ENCODE data around the gene SNX25. TPM values are rescaled to one million over a fixed set of nuclear protein-coding genes. Genes with fewer than 3 reads are reported as not detected.

Gene SNX25
- 16.8 and 17.7 TPM in 2 replicates for total RNA-seq (2014; rRNA removed; shearing (Covaris generic))

GRCh38 chr4:185209031-185209851, at the start of gene SNX25:
TSS of gene SNX25 (plus strand) at chr4:185209598. CDS start at chr4:185209827, 229 bp downstream.
- peak; percentile 74 to 78 for DNase-seq
- no peaks in the 10 kb centered on the region for H3K36me3 ChIP-seq
- H3K4me3 ChIP-seq = peak within 1 kb of the TSS; percentile 73
- no peaks in the 10 kb centered on the region; the same call in 1 of the 2 replicates for H3K4me1 ChIP-seq
- H3K27ac ChIP-seq = peak within 1 kb of the TSS; percentile 18; the same call in 1 of the 2 replicates
- H3K9me3 ChIP-seq (replicated peaks) = no peaks in the 10 kb centered on the region
- no peaks in the 10 kb centered on the region for H3K27me3 ChIP-seq

GRCh38 chr4:185165605-185166063, 43.8 kb upstream of the SNX25 start:
- Histone ChIP-seq H3K4me1 (no peaks in the 10 kb centered on the region), H3K36me3 (no peaks in the 10 kb centered on the region; the same call in 1 of the 2 replicates), H3K9me3 (replicated peaks) (no peaks in the 10 kb centered on the region), H3K4me3 (no peak overlapping the region), H3K27me3 (no peaks in the 10 kb centered on the region), H3K27ac (no peak overlapping the region)
- no peak for DNase-seq

DNA sequence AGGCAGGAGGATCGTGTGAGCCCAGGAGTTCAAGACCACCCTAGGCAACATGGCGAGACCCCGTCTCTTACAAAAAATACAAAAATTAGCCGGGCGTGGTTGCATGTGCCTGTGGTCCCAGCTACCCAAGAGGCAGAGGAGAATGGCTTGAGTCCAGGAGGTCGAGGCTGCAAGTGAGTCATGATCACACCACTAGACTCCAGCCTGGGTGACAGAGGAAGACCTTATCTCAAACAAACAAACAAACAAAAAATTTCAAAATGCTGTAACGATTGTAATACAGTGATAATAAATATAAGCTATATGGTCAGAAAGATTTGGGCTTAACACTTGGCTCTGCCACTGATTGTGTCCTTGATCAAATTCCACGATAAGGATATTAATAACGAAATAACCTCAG, 42.2 kb upstream of the SNX25 start:
- H3K4me3 ChIP-seq = no peak overlapping the region
- no peaks in the 10 kb centered on the region for H3K4me1 ChIP-seq
- no peaks in the 10 kb centered on the region; the same call in 1 of the 2 replicates for H3K36me3 ChIP-seq
- H3K9me3 ChIP-seq (replicated peaks) = no peaks in the 10 kb centered on the region
- DNase-seq = no peak
- no peaks in the 10 kb centered on the region for H3K27me3 ChIP-seq
- H3K27ac ChIP-seq = no peak overlapping the region

DNA sequence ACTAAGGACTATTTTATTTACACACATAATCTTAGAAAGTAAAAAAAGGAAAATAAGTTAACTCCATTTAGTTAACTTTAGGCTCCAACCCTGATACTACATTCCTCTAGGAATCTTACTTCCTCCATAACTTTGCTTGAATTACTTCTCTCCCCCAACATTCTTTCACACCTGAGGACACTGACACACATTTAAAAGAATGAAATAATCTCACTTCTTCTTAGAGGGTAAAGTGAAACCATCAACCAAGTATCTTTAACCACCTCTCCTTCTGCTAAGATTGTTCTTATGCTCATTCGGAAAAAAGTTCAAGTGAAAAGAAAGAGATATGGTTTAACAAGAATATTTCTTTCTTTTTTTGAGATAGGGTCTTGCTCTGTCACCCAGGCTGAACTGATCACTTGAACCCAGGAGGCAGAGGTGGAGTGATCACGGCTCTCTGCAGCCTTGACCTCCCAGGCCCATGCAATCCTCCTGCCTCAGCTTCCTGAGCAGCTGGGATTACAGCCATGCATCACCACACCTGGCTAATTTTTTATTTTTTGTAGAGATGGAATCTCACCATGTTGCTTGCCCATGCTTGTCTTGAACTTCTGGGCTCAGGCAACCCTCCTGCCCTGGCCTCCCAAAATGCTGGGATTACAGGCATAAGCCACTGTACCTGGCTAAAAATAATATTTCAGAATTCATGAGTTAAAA, 37.9 kb upstream of the SNX25 start:
- H3K4me1 ChIP-seq = no peaks in the 10 kb centered on the region
- no peaks in the 10 kb centered on the region for H3K27me3 ChIP-seq
- no peaks in the 10 kb centered on the region for H3K9me3 ChIP-seq (replicated peaks)
- no peak overlapping the region for H3K27ac ChIP-seq
- H3K36me3 ChIP-seq = no peaks in the 10 kb centered on the region; the same call in 1 of the 2 replicates
- H3K4me3 ChIP-seq = no peak overlapping the region
- DNase-seq = no peak

DNA sequence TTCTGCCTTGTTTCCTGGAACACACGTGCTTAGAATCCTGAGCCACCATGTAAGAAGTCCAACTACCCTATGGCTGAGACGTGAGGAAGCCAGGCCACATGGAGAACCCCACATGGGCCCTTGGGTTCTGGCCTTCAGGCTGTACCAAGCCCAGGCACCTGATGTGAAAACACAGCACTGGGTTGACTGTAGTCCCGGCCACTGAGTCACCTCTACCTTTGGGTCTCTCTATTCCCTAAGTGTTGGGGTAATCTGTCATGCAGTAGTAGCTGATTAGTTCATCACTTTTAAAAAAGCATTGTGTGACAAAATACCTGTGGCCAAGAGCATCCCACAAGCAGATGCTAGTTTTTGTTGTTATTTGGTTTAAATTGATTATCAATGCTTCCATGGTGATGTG, 29.9 kb upstream of the SNX25 start:
- Histone ChIP-seq H3K27me3 (no peaks in the 10 kb centered on the region), H3K4me3 (no peak overlapping the region), H3K36me3 (no peaks in the 10 kb centered on the region; the same call in 1 of the 2 replicates), H3K4me1 (no peaks in the 10 kb centered on the region), H3K9me3 (replicated peaks) (no peaks in the 10 kb centered on the region), H3K27ac (no peak overlapping the region)
- no peak for DNase-seq

DNA sequence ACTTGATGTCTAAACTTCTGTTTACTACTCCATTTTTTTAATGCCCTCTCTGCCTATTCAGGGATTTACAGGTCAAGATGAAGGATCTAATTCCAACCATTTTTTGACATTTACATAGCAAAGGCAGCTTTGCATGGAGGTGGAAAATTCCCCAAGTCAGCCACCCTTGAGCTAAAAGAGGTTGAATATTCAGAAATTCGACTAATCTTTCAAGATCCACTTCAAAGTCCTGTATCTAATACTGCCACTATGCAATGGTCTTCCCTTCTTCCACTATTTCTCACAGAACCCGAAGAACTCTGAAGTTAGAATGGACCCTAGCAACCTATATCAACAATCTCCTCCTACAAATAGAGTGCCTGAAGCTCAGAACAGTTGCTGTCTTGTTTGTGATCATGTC, 27.2 kb upstream of the SNX25 start:
- DNase-seq = no peak
- Histone ChIP-seq H3K27ac (no peak overlapping the region), H3K9me3 (replicated peaks) (no peaks in the 10 kb centered on the region), H3K4me1 (no peaks in the 10 kb centered on the region), H3K4me3 (no peak overlapping the region), H3K27me3 (no peaks in the 10 kb centered on the region), H3K36me3 (no peaks in the 10 kb centered on the region; the same call in 1 of the 2 replicates)

GRCh38 chr4:185183622-185184281, 25.6 kb upstream of the SNX25 start:
- no peaks in the 10 kb centered on the region for H3K27me3 ChIP-seq
- no peaks in the 10 kb centered on the region; the same call in 1 of the 2 replicates for H3K36me3 ChIP-seq
- no peak overlapping the region for H3K27ac ChIP-seq
- no peaks in the 10 kb centered on the region for H3K4me1 ChIP-seq
- no peak overlapping the region for H3K4me3 ChIP-seq
- peak; percentile 73 to 88 for DNase-seq
- no peaks in the 10 kb centered on the region for H3K9me3 ChIP-seq (replicated peaks)

- H3K4me1 ChIP-seq = no peaks in the 10 kb centered on the region
- no peak overlapping the region for H3K27ac ChIP-seq
- DNase-seq = no peak
- H3K4me3 ChIP-seq = no peak overlapping the region
- H3K36me3 ChIP-seq = no peaks in the 10 kb centered on the region; the same call in 1 of the 2 replicates
- H3K27me3 ChIP-seq = no peaks in the 10 kb centered on the region
- no peaks in the 10 kb centered on the region for H3K9me3 ChIP-seq (replicated peaks)
Observed at GRCh38 chr4:185186769-185187168, 22.6 kb upstream of the SNX25 start.

DNA sequence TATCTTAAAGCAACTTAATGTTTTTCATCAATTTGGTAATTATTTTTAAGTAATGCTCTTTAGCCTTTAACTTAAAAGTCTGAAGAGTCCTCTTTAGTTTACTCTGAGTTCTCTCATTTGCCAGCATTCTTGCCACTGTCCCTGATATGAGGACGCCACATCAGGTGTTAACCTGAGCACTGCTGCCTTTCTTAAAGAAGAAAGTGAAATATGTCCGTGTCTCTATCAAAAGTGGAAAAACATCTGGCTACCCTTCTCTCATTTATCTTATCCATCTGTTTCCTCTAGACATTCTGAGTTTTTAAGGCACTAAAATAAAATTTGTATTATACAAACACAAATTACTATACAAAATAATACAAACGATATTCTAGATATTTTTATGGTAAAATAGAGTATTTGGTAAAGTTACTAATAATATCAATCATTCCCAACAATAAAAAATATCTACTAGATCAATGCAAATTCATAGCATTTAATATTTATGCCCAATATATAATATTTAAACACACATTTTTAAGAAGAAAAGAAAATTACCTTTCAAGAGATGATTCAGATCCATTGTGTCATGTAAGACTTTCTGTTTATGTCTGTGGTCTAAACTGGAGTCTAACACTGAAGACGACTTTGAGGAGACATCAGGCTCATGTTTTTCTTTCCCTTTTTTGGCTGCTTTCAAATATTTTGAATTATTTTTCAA, 19.6 kb upstream of the SNX25 start:
- no peak overlapping the region for H3K4me3 ChIP-seq
- H3K4me1 ChIP-seq = no peaks in the 10 kb centered on the region
- no peak for DNase-seq
- no peak overlapping the region for H3K27ac ChIP-seq
- H3K9me3 ChIP-seq (replicated peaks) = no peaks in the 10 kb centered on the region
- no peaks in the 10 kb centered on the region; the same call in 1 of the 2 replicates for H3K36me3 ChIP-seq
- no peaks in the 10 kb centered on the region for H3K27me3 ChIP-seq

GRCh38 chr4:185190306-185190856, 19.0 kb upstream of the SNX25 start:
- no peak for DNase-seq
- Histone ChIP-seq H3K4me1 (no peaks in the 10 kb centered on the region), H3K36me3 (no peaks in the 10 kb centered on the region; the same call in 1 of the 2 replicates), H3K4me3 (no peak overlapping the region), H3K27ac (no peak overlapping the region), H3K27me3 (no peaks in the 10 kb centered on the region), H3K9me3 (replicated peaks) (no peaks in the 10 kb centered on the region)

DNA sequence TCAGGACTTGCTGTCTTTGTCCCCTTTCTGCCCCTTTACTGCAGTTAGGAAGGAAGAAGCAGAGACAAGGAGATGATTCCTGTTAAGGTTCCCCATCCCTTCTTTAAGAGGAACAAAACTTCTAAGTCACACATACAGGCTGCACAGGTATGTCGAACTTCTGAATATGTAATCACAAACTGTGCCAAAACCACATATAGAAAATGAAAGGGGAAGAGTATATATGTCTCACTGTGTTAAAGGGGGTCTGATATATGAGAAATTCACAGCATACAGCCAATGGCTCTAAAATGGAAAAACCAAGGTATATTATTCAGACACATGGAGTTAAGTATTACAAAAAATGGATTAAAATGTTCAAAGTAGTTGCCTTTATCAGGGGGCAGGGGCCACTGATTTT, 17.3 kb upstream of the SNX25 start:
- H3K36me3 ChIP-seq = no peaks in the 10 kb centered on the region; the same call in 1 of the 2 replicates
- DNase-seq = no peak
- H3K27ac ChIP-seq = no peak overlapping the region
- no peaks in the 10 kb centered on the region for H3K27me3 ChIP-seq
- H3K4me3 ChIP-seq = no peak overlapping the region
- H3K9me3 ChIP-seq (replicated peaks) = no peaks in the 10 kb centered on the region
- no peaks in the 10 kb centered on the region for H3K4me1 ChIP-seq

GRCh38 chr4:185194924-185195888, 14.2 kb upstream of the SNX25 start:
- Histone ChIP-seq H3K4me3 (no peak overlapping the region), H3K36me3 (no peaks in the 10 kb centered on the region; the same call in 1 of the 2 replicates), H3K9me3 (replicated peaks) (no peaks in the 10 kb centered on the region), H3K4me1 (no peaks in the 10 kb centered on the region), H3K27me3 (no peaks in the 10 kb centered on the region), H3K27ac (no peak overlapping the region)
- no peak for DNase-seq

- H3K4me3 ChIP-seq = no peak overlapping the region
- no peak overlapping the region for H3K27ac ChIP-seq
- no peaks in the 10 kb centered on the region for H3K9me3 ChIP-seq (replicated peaks)
- H3K4me1 ChIP-seq = no peaks in the 10 kb centered on the region
- no peaks in the 10 kb centered on the region for H3K36me3 ChIP-seq
- no peaks in the 10 kb centered on the region for H3K27me3 ChIP-seq
- no peak for DNase-seq
Observed at GRCh38 chr4:185196437-185196836, 13.0 kb upstream of the SNX25 start.

All from SJCRH30 (cell line).